Glomerular visceral epithelial cell (primary cell): ENCODE measurements around the gene TREML1.
"Not testable (repeated sequence)": the region's sequence is repeated elsewhere in the genome, so short reads cannot be mapped to it uniquely, and the experiment has no call there.

Experiments
- DNase-seq: peaks from one replicate; pipeline ENCODE4 v3.0.0-alpha.2; 2016; ENCODE audit errors: extremely low spot score

TREML1 gene

DNA sequence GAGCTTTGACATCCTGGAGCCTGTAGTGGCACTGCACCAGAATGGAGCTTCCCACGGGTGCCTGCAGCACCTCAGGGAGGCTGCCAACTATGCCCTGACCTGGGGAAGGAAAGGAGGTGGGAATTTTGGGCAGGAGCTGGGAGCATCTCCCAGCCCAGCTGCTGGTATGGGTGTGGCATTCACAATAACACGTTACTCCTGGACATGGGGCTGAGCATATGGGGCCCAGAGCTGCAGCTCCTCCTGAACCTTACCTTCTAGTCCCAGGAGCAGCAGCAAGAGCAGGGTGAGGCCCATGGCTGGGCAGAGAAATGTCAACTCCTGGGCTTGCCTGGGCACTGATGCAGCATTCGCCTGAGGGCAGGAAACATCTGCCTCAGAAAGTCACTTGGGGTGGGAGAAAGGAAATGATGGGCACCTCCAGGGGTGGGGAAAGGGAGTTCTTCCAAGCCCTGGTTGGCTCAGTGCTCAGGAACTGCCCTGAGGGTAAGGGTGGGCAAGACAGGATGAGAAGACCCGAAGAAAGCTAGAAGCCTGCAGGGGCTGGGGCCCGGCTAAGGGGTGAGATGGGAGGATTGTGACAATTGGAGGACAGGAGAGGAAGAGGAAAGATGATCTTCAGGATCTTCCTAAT, at the start of gene TREML1:
TREML1 (minus strand) TSS at position 356 of the 634 bp plus-strand sequence; CDS start at position 297, 59 bp downstream.
- DNase-seq: no peak

DNA sequence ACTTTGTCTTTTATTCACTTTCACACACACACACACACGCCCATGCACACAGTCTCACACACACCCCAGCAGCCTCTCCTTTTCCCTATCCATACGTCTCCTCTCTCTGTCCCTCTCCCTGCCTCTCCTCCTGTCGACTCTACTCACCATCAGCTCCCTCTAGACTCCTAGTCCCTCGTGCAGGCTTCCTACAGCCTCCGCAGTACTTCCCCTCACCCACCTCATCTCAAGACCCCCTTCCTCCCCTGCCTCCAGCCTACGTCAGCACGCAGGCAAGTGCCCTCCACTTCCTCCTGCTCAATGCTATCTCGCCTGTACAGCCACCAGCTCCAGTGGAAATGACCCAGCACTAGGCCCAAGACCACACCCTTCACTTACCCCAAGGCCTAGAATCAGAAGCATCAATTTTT, 47.6 kb upstream of the TREML1 start:
- no peak for DNase-seq

DNA sequence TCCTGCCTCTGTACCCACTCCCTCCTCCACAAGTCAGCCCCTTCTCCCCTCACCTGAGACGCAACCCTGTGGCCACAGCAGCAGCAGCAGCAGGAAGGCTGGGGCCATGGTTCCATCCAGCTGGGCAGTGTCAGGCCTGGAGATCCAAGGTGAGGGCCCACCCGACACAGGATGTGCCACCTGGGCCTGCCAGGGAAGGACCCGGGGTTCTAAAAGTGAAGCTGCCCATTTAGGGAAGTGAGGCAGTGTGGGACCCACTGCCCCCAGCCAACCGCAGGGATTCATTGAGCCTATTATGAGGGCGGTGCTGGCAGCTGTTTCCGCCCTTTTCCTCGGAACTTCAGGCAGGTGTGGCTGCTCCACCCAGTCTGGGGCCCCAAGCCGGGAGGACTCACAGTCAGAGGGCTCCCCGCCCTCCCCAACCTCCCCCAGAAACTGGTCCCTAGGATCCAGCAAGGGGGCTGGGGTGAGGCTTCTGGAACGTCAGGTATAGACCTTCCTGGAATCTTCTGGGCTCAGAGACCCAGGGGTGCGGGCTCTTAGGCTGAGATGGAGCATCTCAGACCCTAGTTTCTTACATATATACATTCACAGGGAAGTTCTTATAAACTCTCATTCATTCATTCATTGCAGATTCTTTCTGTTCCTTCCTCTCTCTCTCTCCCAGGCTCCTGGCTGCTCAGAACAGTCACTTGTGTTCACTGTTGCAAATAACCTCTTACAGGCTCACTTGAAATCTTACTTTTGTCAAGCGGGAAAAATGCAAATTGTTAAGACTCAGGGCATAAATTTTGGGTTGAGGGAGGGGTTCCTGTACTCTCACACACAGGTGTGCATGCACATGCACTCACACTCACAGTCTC, 47.0 kb upstream of the TREML1 start, which contains the start of gene TREML2:
TREML2 (minus strand) TSS at position 249 of the 863 bp plus-strand sequence; CDS start at position 108, 141 bp downstream.
- no peak for DNase-seq

- DNase-seq: peak; percentile 12
Measured at GRCh38 chr6:41200296-41200900, 46.3 kb upstream of the TREML1 start.

GRCh38 chr6:41199552-41200246, 45.6 kb upstream of the TREML1 start:
- no peak for DNase-seq

DNA sequence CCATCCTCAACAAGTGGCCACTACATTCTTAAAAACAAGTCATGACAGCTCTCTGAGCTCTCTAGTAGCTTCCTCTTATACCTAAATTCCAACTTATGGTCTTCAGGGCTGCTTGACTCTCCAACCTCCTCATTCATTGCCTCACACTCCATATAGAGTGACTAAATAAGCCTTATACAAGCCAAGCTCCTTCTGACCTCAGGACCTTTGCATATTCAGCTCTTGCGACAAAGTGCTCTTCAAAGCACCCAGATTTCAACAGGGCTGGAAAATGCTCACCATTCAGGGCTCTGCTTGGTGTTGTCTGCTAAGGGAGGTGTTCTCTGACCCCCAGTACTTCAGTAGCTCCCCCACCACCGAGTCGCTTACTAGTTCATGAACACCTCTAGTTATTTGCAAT, 43.1 kb upstream of the TREML1 start:
- no peak for DNase-seq

- DNase-seq: no peak
Measured at GRCh38 chr6:41194386-41194785, 40.2 kb upstream of the TREML1 start.

DNA sequence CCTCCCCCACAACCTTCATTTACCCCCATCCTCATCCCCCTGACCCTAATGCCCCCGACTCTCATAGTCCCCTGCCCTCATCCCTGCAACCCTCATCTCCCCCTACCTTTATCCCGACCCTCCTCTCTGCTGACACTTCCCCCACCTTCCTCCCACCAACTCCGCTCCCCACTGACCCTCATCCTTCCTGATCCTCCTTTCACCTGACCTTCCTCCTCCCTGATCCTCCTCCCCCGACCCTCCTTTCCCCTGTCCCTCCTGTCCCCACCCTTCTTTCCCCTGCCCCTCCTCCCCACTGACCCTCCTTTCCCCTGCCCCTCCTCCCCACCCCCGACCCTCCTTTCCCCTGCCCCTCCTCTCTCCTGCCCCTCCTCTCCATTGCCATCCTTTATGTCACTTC, 39.7 kb upstream of the TREML1 start:
- DNase-seq: no peak

- DNase-seq: no peak
Measured at GRCh38 chr6:41193171-41193734, 39.1 kb upstream of the TREML1 start.

DNA sequence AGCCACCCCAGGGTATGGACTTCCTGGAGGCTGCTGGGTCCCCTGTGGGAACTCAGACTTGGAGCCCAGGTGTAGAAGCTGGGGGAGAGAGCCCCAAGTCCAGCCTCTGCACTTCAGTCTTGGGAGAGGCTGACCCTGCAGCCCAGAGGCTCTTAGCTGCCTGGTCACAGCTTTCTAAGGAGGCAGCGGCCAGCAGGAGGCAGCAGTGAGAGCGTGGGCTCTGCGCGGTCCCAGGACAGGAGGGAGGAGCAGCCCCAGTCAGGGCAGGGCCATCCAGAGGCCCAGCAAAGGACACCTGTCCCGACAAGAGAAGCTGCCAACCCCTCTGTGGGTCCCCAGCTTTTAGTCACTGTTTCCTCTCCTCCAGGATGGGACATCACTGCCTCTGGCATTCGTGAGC, 37.4 kb upstream of the TREML1 start:
- DNase-seq: no peak

DNA sequence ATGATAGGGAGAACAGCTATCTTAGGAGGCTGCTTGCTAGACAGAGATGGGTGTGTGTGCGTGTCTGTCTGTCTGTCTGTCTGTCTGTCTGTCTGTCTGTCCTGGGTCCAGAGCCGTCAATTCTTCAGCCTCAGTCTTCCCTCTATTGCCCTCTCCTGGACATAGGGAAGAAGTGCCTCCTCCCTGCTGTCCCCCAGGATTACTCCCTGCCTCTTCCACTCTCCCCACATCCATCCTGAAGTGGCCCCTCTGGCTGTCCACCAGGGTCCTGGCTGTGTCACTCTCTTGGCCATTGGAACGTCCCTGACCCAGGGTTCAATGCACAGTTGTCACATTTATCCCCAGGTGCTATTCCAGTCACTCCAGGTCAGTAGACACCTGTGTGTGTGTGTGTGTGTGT, 36.6 kb upstream of the TREML1 start:
- no peak for DNase-seq

- DNase-seq: no peak
Measured at GRCh38 chr6:41189967-41190366, 35.8 kb upstream of the TREML1 start.

- DNase-seq: not testable (repeated sequence)
Measured at GRCh38 chr6:41189046-41189445, 34.9 kb upstream of the TREML1 start.

DNA sequence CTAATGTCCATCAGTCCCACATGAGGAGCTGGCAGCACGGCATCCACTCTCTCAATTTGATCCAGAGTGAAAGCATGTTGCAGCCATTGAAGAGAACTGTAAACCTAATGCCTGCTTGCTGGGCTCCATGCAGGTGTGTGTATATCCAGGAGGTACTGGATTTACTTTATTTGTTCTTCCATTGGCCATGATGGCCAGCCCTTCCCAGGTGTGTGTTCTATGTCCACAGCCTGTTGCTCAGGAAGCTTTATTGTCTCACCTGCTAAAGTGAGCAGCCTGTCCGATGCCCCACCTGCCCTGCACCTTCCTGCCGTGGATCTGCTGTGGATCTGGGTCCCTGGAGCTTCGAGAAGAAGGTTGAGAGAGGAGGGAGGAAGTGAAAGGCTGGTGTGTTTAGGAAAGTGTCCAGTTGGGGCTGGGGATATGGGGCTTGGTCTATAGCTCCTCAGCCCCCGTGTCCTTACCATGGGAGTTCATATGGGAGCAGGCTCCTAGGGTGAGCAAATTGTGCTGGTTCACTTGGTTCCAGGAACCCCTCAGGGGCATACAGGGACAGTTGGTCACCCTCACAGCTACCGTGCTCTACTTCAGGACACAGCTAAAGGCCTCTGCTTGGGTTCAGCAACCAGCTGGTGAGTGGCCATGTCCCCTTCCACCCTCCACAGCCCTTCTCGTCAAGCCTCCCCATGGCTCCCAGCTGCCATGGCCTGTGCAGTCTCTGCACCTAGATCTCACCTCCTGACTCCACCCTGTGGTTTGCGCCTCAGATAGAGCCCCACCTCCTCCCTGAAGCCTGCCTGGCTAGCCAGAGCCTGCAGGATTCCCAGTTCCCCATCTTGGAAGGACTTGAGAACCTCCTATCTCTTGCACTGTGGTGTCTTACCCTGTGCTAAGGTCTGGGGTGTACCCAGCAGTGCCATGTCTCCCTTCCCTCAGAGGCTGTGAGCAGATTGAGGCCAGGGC, 34.1 kb upstream of the TREML1 start:
- DNase-seq: no peak

- DNase-seq: no peak
Measured at GRCh38 chr6:41186031-41186562, 31.9 kb upstream of the TREML1 start.

- DNase-seq: no peak
Measured at GRCh38 chr6:41184761-41185160, 30.6 kb upstream of the TREML1 start.

DNA sequence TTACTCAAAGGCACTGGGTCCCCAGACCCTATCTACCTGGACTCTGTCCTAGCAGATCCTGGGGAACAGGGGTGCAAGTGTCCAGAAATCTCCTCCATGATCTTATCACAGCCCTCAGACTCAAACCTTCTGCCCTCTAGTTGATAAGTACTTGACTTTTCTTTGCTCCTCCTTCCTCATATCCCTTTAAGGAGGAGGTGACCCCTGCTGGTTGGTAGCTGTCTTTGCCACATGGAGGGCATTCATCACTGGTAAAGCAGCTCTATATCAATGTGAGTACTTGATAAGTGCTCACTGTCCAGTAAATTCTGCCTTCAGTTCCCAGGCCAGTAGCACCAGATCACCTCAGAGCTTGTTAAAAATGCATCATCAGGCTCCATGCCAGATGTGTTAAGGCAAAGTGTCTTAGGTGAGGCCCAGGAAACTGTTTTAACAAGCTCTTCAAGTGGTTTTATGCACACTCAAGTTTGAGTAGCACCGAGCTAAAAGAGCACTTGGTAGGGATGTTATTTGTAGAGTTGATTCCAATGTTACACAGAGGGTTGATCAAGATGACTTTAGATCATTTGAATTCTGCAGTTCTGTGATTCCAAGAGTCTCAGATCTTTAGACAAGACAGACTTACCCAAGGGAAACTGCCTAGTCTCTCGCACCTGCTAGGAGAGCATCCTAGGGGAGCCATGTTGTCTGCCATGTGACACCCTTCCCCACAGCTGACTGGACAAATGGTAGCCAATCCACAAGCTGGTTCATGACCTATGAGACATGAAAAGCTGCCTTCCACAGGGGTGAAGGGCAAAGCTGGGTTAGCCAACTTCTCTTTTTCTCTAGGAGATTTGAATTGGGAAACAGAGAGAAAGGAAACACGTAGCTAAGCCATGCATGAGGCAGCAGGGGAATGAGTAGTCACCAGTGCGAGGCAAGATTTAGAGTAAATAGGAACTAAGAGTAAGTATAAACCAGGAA, 28.2 kb upstream of the TREML1 start:
- peak; percentile 54 for DNase-seq

- no peak for DNase-seq
Measured at GRCh38 chr6:41181566-41181965, 27.4 kb upstream of the TREML1 start.

DNA sequence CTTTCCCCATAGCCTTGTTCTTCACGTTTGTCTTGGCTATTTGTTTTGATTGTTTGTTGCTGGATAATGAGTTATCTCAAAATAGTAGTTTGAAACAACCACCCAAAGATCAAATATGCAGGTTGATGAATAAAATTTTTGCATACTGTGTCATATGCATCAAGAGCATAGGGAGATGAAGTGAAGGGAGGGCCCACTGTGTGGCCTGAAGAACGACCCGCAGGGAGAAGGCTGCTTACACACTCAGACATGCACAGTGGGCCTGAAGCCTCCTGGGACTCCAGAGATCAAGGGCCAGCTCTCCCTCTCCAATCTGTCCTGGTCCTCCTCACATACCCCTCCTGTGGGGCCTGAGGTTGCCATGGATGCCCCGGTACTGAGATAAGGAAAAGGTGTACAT, 25.0 kb upstream of the TREML1 start:
- DNase-seq: no peak
